ENCODE measurements around the gene AK1.
"Not testable (repeated sequence)": the region's sequence is repeated elsewhere in the genome, so short reads cannot be mapped to it uniquely, and the experiment has no call there.

Gene AK1

GRCh38 chr9:127846443-127847177 is 30.9 kb downstream of the AK1 start:
- DNase-seq: no peak

GRCh38 chr9:127845619-127846018 is 31.9 kb downstream of the AK1 start:
- not testable (repeated sequence) for DNase-seq

DNA sequence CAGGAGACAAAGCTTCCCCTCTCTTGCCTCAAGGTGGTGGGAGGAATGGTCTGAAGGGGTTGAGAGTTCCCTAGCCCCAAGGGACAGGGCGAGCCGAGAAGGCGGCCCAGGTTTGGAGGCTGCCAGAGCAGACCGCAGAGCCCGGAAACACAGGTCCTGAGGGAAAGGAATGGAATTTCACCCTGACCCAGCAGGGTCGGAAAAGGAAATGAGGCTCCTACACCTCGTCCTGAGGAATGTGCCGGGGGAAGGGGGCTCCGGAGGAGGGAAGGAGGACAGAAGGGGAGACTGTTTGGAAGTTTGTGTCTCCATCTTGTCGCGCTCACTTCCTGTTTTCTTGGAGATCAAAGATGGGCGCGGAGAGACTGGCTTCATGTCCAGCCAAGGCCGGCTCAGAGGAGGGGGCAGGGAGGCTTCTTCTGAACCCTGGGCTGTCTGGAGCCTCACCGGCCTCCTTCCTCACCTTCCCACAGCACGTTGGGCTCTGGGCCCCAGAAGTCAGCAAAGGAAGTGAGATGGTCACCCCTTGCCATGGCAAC is 32.6 kb downstream of the AK1 start:
- DNase-seq: no peak

DNA sequence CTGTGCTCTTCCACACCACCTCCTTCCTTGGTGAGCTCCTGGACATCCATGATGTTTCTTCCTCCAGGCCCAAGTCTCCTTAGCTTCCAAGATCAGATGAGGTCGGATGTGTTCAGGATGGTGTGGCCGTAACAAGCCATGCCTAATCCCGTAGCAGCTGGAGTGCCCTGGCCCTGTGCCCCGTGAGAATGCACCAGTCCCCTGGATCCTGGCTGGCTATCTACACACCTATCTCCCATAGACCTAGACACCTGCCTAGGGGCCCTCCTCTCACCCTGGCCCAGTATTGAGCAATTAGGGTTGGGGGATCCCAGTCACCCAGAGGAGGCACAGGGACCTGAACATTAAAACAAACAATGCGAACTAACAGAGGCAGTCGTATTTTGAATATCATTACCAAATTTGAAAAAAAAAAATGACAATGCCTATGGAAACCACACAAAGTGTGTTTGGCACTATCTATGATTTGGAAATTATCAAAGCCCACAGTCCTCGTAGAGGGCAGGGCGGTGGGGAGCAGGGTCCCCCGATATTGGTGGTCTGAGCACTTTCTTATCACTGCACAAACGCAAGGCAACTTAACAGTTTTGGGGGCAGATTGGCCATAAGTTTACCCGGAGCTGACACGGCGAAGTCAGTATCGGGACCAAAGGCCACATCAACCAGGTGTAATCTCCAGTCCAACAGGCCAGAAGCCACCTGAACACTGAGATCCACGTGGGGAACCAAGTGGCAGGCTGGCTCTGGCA is 36.2 kb downstream of the AK1 start:
- no peak for DNase-seq

DNA sequence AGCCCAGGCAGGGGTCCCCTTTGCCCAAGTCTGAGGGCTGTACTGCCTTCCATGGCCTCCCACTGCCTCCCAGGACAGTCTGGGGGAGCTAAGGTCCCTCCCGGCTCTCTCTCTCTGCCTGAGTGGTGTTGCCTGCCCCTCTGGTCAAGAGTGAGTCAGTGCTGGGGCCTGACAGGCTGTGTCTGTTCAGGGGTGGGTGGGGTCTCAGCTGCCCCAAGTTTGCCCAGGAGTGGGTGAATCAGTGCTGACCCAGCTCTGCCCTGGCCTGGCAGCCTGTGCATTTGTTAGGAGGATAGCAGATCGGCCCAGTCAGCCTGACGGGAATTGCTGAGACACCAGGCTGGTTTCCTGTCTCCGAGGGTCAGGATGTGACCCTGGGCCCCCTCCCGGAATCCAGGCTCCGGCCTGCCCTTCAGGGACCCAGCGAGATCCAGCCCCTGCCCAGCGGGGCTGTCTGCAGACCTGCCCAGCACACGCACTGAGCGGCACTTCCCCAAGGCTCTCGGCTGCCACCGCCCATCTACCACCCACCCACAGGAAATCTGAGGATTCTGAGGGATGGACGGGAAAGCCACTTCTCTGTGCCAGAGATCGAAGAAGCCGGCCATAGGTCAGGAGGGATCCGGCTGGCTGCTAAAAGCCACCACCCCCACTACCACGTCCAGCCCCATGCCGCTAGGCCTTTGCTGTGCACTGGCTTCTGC is 38.9 kb downstream of the AK1 start:
- no peak for DNase-seq

DNA sequence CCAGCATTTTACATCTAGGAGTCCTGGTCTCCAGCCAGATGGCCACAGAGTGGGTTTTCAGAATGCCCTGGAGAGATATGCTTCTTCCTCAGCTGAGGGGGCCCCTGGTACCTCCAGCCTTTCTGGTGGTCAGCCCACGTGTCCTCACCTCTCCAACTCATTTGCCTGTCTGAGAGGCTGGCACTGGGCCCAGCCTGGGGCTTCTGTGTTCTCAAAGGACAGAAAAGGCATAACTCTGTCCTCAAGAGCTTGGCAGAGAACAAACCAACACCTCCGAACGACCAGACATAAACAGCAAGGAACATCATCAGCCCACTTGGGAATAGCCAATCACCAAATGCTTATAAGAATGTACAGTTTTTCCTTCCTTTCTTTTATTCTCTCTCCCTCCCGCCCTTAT is 40.1 kb downstream of the AK1 start:
- DNase-seq: no peak

DNA sequence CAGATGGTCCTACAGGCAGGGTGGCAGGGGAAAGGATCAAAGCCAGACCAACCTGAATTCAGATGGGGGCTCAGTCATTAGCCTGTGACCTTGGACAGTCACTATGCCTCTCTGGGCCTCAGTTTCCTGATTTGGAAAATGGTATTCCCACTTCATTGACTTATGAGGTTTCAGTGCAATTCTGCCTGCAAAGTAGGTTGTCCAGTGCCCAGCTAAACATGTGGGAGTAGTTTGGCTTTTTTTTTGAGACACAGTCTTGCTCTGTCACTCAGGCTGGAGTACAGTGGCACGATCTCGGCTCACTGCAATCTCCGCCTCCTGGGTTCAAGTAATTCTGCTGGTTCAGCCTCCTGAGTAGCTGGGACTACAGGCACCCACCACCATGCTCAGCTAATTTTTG is 40.9 kb downstream of the AK1 start:
- not testable (repeated sequence) for DNase-seq

- DNase-seq: no peak
These were observed 41.4 kb downstream of the AK1 start for GRCh38 chr9:127835991-127836516.

DNA sequence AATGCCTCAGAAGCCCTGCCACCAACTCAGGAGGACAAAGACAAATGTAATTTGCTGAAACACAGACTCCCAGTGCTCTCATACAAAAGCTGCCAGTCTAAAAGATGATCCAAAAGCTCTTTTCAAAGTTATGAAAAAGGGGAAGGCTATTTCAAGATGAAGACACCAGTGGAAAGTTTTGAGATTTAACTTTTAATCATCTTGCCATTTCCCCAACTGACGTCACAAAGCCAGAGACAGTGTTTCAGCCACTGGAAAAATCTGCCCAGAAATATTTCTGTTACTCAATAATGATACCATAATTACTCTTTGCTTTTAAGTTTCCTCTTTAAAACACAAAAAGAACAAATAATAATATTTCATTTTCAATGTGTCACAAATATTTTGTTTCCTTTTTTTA is 43.9 kb downstream of the AK1 start:
- no peak for DNase-seq

DNA sequence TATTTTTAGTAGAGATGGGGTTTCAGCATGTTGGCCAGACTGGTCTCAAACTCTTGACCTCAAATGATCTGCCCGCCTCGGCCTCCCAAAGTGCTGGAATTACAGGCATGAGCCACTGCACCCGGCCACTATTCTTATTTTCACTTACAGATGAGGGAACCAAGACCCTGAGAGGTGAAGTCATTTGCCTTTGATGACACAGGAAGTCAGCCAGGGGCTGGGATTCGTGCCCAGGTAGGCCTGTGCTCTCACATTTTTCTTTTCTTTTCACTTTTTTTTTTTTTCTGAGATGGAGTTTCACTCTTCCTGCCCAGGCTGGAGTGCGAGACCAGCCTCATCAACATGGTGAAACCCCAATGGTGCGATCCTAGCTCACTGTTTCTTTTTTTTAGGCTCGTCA is 45.2 kb downstream of the AK1 start:
- DNase-seq: no peak

- no peak for DNase-seq
These were observed 48.1 kb downstream of the AK1 start for GRCh38 chr9:127829205-127829906.

DNA sequence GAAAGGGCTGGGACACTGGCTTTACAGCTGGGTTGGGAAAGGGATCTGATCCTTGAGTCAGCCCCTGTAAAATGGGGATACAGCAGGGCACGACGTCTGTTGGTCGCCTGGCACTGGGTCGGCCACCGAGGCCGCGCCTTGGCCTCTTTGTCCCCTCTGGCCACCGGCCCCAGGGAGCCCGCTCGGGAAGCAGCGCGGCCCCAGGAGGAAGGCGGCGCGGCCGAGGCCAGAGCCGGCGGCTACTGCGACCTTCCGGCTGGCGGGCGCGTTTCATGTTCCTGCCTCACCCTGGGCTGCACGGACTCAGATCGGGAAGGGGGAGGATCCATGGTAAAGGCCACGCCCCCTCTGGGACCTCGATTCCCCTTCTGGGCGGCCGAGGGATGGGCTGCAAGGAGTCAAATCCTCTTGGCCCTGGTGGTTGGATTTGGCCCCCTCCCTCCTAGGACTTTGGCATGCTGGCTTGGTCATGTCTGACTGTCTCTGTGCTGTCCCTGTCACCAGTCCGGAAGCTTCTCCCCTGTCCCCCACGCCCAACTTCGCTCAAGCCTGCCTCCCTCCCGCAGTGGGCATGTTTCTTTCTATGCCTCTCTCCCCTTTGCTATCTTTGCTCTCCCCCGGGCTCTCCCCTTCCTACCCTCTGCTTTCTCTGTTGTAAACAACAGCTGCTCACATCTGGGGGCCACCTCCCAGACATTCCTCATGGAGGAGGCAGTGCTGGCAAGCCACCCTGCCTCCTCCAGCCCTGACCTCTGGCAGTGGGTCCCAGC is 49.0 kb downstream of the AK1 start:
- DNase-seq: no peak

- DNase-seq: no peak
These were observed 51.1 kb downstream of the AK1 start for GRCh38 chr9:127826253-127826913.

GRCh38 chr9:127825319-127826051 is 52.0 kb downstream of the AK1 start:
- DNase-seq: no peak

GRCh38 chr9:127822108-127822507 is 55.4 kb downstream of the AK1 start:
- no peak for DNase-seq

DNA sequence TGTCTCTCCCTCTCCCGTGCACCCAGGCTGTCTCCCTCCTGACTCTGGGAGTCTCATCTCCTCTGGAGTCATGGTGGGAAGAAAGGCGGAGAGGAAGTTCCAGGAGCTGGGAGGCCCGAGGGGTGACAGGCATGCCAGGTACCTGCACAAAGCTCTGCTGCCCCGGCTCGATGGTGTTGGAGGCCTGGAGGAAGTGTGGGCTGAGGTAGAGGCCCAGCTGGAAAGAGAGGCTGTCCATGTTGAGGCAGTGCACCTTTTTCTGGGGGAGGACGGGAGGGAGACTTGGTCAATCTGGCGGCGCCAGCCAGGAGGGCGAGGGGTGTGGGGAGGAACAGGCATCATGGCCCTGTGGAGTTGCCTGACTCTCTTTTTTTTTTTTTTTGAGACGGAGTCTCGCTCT is 58.9 kb downstream of the AK1 start:
- no peak for DNase-seq

DNA sequence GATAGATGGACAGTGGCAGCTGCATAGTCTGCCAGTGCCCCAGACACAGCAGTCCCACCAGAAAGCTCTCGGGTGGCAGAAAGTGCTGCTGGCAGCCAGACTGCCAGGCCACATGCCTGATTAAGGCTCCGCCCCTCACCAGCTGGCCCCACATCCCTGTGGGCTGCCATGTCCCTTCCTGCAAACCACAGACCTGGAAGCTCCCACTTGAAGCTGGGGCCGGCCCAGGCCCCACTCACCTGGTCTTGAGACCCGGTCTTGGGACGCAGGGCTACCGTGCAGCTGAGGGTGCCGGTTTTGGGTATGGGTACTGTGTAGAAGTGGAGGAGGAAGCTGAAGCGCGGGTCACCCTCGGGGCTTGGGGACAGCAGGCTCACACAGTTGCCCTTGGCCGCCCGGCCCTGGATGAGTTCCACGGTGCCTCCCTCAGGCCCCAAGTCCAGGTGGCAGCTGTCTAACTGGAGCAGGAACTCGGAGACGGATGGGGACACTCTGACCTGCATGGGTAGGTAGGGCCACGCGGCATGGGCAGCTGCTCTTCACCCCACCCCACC is 59.5 kb downstream of the AK1 start:
- DNase-seq: no peak

DNA sequence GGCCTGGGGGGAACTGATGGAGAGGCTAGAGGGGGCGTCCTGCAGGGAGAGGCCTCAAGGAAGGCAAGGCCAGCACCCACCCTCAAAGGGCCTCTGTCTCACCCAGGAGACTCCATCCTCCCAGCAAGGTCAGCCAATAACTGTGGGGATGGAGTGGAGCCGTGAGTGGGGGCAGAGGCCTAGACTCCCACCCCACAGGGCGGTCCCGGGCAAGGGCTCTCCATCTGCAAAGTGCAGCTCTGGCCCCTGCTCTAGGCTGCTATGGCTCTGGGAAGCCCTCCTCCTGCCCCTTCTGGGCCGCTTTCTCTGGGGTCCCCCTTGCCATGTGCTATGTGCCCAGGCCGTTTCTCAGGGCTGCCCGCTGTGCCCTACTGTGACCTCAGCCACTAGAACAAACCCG is 60.7 kb downstream of the AK1 start:
- no peak for DNase-seq
